GM18511 (cell line): ENCODE data around the gene GTPBP4.
A peak's percentile ranks its signal among the peaks of the same experiment; 100 is the strongest.

Experiments
- ATAC-seq: cut with Tn5 transposase; IDR thresholded peaks from one replicate; pipeline ENCODE4 v1.9.1; 2021; ENCODE audit warnings: mild to moderate bottlenecking, moderate library complexity; ENCODE audit not compliant: unreplicated experiment

The GTPBP4 gene

GRCh38 chr10:966466-967235 is 21.6 kb upstream of the GTPBP4 start:
- ATAC-seq, result no peak

DNA sequence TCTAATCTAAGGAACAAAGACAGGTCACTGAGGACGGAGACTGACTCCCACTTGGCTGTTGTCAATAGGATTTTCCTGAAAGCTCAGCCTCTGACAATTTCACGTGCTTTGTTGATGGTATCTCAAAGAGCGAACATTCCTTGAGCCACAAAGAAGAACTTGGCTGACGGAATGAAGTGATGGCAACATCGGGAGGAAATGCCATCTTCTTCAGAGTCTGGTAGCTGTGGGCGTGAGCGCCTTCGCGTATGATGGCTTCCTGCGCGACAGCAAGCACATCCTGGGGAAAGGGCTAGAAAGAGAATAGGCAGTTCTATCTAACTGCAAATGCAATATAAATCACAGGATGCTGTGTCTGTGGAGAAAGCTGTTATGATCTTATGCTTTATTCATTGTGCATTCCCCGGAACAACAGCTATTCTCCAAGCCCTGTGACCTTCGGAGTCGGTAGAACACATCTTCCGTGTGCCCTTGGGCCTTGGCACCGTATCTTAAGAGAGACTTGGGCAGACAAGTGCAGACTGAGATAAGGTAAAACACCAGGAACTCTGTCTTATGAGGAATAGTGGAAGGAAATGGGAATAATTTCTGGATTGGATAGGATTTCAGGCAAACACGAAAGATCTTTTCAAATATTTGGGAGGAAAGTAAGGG is 19.6 kb upstream of the GTPBP4 start:
- ATAC-seq, result no peak

DNA sequence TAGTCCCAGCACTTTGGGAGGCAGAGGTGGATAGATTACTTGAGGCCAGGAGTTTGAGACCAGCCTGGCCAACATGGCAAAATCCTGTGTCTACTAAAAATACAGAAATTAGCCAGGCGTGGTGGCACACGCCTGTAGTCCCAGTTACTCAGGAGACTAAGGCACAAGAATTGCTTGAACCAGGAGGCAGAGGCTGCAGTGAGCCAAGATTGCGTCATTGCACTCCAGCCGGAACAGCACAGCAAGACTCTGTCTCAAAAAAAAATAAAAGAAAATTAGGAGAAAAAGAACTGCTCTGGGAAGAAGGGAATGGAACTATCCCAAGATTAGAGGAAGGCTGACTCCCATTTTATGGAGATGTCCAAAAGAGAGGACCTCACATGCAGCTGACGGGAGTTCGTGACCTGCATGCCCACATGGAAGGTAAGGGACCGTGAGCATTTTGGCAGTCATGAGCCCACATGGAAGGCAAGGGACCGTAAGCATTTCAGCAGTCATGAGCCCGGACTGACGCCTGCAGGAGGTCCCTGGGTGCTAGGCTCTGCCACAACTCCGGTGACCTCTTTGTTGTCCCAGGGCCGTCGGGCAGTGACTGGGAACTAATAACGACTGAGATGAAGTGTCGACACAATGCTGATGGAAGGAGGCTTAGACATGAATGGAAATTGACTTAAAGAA is 18.6 kb upstream of the GTPBP4 start:
- ATAC-seq, result no peak

DNA sequence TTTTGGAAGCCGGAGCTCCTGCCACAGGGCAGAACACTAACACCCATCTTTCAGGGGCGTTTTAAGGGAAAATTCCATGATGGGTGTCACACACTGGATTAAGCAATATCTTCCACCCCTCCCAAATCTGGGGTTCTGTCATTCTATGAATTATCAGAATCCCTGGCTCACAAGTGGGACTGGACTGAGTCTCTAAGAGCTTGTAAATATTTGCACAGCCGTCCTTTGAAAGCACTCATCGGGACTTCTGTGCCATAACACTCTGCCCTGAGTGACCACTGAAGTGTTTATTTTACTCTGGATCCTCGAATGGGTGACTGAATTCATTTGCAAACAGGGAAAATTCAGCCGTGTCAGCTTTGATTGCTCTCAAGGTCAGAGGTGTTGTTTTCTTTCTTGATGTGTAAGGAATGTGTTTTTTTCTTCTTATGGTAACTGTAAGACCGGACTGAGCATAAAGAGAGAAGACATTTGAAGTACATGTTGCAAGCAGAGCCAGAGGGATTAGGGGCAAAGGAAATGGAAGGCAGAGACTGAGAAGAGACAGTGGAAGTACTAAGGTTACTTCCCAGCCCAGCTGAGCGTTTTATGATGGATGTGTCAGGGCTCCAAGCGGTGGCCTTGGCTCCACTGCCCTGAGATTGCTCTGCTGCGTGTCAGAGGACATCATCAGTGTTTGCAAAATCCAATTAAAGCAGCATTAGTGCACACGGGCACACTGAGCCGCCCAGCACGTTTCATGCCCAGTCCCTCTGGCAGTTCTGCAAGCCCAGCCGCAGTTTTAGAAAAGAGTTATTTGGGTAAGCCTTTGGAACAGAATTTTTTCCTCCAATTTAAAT is 17.7 kb upstream of the GTPBP4 start:
- ATAC-seq, result no peak

- ATAC-seq, result no peak
These were observed 17.1 kb upstream of the GTPBP4 start for GRCh38 chr10:971150-971542.

DNA sequence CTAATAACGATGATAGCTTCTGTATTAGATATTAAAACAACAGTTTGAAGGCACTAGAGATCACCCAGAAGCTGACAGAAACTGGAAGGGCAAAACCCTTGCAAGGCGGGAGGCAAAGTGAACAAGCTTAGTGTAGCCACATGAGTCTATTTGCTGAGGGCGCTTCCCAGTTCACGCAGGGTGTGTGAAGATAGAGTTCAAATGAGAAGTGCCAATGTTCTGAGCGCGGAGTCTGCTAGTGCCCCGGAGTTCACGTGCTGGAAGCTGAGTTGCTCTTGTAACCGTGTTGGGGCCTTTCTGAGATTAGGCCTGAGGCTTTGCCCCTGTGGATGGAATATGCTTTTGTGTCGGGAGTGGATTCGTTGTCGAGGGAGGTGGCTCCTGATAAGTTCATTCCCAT is 16.6 kb upstream of the GTPBP4 start:
- no peak for ATAC-seq

- peak; percentile 61 for ATAC-seq
These were observed 15.5 kb upstream of the GTPBP4 start for GRCh38 chr10:972763-973162.

- peak; percentile 57 for ATAC-seq
These were observed 14.0 kb upstream of the GTPBP4 start for GRCh38 chr10:974038-974784.

DNA sequence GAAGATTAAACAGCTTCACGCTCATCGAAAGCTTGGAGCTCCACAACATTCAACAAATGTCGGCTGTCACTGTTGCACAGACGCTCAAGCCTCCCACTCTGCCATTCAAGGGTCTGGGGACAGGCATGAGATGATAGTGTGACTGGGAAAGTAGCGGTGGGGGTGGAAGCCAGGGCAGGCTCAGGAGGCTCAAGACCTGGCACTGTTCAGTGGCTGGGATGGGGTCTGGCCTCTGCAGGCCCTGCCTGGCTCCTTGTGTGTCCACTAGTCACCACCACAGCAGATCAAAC is 13.5 kb upstream of the GTPBP4 start:
- no peak for ATAC-seq

- ATAC-seq, result no peak
These were observed 11.9 kb upstream of the GTPBP4 start for GRCh38 chr10:976316-976715.

DNA sequence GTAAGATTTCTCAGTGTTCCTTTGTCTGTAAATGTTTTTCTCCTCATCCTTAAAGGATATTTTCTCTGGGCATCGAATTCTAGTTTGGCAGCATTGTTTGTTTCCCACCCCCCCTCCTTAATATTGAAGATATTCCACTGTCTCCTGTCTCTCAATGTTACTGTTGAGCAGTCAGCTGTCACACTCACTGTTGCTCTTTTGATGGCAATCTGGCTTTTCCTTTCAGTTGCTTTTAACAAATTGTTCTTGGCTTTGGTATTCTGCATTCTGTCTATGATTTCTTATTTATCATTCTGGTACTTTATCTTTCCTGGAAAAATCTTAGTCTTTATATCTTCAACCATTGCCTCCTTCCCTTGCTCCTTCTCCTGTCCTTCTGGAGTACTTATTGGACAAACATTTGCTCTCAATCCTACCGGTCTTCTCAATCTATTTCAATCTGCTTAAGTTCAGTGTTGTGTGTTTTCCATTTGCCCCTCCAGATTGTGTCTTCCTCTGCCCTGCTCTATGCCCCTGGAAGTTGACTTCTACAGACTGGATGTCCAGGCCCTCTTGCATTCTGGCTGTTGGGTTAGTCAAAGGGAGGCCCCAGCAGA is 9.3 kb upstream of the GTPBP4 start:
- ATAC-seq, result no peak

DNA sequence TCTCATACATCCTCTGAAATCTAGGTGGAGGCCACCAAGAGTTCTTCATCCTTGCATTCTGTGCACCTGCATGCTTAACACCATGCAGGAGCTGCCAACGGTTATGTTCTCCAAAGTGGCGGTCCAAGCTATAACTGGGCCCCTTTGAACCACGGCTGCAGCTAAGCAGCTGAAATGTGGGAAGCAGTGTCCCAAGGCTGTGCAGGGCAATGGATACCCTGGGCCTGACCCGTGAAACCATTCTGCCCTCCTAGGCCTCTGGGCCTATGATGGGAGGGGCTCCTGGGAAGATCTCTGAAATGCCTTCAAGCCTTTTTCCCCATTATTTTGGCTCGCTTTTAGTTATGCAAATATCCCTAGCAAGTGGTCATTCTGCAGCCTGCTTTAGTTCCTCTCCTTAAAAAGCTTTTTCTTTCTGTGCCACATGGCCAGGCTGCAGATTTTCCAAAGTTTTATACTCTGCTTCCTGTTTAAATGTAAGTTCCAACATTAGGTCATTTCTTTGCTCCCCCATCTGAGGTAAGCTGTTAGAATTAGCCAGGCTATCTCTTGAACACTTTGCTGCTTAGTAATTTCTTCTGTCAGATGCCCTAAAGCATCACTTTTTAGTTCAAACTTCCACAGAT is 7.7 kb upstream of the GTPBP4 start:
- no peak for ATAC-seq

DNA sequence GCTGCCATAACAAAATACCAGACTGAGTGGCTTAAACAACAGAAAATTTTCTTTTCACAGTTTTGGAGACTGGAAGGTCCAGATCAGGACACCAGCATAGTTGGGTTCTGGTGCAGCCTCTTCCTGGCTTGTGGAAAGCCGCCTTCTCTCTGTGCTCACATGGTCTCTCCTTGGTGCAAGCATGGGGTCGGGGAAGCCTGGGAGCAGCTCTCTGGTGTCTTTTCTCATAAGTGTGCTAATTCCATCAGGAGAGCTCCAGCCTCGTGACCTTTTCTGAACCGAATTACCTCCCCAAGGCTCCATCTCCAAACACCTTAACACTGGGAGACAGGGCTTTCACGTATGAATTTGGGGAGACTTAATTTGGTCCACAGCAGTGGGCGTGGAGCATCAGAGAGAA is 4.8 kb upstream of the GTPBP4 start:
- no peak for ATAC-seq

- ATAC-seq, result no peak
These were observed 4.1 kb upstream of the GTPBP4 start for GRCh38 chr10:983971-984655.

GRCh38 chr10:985361-985760 is 2.9 kb upstream of the GTPBP4 start:
- no peak for ATAC-seq

DNA sequence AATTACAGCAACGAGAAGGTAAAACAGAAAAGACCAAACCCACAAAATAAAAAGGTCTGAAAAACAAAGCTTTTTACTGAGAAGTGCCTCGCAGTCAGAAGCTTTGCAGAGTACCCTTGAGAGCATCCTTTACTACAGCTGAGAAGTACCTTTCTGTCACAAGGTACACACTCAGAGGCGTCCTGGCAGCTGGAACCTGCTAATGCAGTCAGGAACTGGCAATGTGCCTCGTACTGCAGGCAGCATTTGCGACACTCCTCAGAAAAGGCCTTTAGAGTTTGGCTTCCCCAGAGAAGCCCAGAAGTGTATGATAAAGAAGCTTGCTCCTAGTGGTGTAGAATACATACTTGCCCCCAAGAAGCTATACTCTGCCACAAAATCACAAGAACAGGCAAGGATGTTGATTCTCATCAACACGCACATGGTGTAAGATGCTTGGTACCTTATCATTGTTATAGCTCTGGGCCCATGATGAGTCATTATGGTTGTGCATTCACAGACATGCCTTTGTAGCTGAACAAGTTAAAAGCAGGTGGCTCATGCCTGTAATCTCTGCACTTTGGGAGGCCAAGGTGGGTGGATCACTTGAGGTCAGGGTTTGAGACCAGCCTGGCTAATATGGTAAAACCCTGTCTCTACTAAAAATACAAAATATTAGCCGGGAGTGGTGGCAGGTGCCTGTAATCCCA is 2.0 kb upstream of the GTPBP4 start:
- no peak for ATAC-seq

DNA sequence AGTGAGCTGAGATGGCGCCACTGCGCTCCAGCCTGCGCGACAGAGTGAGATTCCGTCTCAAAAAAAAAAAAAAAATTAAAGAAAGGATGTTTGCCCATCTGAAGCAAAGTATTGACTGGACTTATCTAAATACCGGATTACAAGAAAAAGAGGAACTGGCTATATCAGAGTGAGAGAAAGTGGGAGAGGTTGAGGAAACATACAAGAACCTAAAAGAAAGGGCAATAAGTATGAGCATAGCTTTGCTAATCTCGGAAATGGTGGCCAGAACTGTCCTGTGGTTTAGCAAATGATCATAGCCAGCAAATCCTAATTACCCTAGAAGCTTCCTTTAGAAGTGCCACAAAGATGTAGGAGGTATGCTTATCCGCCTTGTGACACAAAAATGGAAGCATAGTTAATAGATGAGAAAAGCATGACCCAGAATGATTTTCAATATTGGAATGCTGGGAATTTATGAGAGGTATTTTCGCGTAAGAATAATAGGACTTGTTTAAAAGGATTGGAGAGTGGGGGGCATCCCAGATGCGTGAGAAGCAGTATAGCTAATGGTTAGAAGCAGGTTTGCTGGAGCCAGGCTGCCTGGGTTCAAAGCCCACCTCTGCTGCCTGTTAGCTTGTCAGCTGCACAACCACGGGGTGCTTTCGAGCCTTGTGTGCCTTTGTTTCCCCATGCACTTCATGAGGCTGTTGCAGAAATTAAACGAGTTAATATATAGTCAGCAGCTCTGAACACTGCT is 1.2 kb upstream of the GTPBP4 start:
- no peak for ATAC-seq

GRCh38 chr10:987620-987869 is 689 bp upstream of the GTPBP4 start:
- ATAC-seq, result no peak
